Measurements from ENCODE around the gene RRP8. TPM values are rescaled to one million over a fixed set of nuclear protein-coding genes. Genes with fewer than 3 reads are reported as not detected.

Gene RRP8
- polyA plus RNA-seq, 1 donor, result 28.5 TPM

GRCh38 chr11:6633422-6634408 is 30.3 kb upstream of the RRP8 start:
- Histone ChIP-seq H3K4me1 (ENCODE audit: control insufficient read depth, insufficient read depth, low read length) (peaks cover 28% of the 10 kb centered on the region), H3K27ac (ENCODE audit: low read length) (no peak overlapping the region), H3K4me3 (ENCODE audit: low read length) (no peak overlapping the region), H3K36me3 (ENCODE audit: control insufficient read depth, insufficient read depth, low read length) (peaks cover 33% of the 10 kb centered on the region), H3K9me3 (ENCODE audit: control insufficient read depth, low read depth, low read length) (peaks cover 12% of the 10 kb centered on the region), H3K27me3 (ENCODE audit: control insufficient read depth, insufficient read depth, low read length) (no peaks in the 10 kb centered on the region)
- DNase-seq, result no peak
- WGBS (ENCODE audit: insufficient coverage, low lambda C conversion rate), result no CpG with 5 or more reads among the region's 16 CpGs

- H3K4me3 ChIP-seq (ENCODE audit: low read length), result no peak overlapping the region
- no peak overlapping the region for H3K27ac ChIP-seq (ENCODE audit: low read length)
- peaks cover 37% of the 10 kb centered on the region for H3K36me3 ChIP-seq (ENCODE audit: control insufficient read depth, insufficient read depth, low read length)
- H3K4me1 ChIP-seq (ENCODE audit: control insufficient read depth, insufficient read depth, low read length), result peaks cover 28% of the 10 kb centered on the region
- peaks cover 12% of the 10 kb centered on the region for H3K9me3 ChIP-seq (ENCODE audit: control insufficient read depth, low read depth, low read length)
- no CpG with 5 or more reads among the region's 29 CpGs for WGBS (ENCODE audit: insufficient coverage, low lambda C conversion rate)
- H3K27me3 ChIP-seq (ENCODE audit: control insufficient read depth, insufficient read depth, low read length), result no peaks in the 10 kb centered on the region
- no peak for DNase-seq
Observed at GRCh38 chr11:6632116-6633073, 29.0 kb upstream of the RRP8 start.

- H3K27ac ChIP-seq (ENCODE audit: low read length), result no peak overlapping the region
Observed at GRCh38 chr11:6631361-6631890, 28.0 kb upstream of the RRP8 start.

GRCh38 chr11:6630632-6631291 is 27.3 kb upstream of the RRP8 start:
- no CpG with 5 or more reads among the region's 28 CpGs for WGBS (ENCODE audit: insufficient coverage, low lambda C conversion rate)
- Histone ChIP-seq H3K4me3 (ENCODE audit: low read length) (peak overlapping the region; percentile 27), H3K27me3 (ENCODE audit: control insufficient read depth, insufficient read depth, low read length) (no peaks in the 10 kb centered on the region), H3K36me3 (ENCODE audit: control insufficient read depth, insufficient read depth, low read length) (peaks cover 52% of the 10 kb centered on the region), H3K27ac (ENCODE audit: low read length) (no peak overlapping the region), H3K4me1 (ENCODE audit: control insufficient read depth, insufficient read depth, low read length) (peaks cover 27% of the 10 kb centered on the region), H3K9me3 (ENCODE audit: control insufficient read depth, low read depth, low read length) (peaks cover 12% of the 10 kb centered on the region)
- DNase-seq, result no peak

More at GRCh38 chr11:6631361-6631890, 28.0 kb upstream of the RRP8 start:
- H3K36me3 ChIP-seq (ENCODE audit: control insufficient read depth, insufficient read depth, low read length), result peaks cover 46% of the 10 kb centered on the region
- peak in 1 of 2 donors; percentile 65 for DNase-seq
- H3K27me3 ChIP-seq (ENCODE audit: control insufficient read depth, insufficient read depth, low read length), result no peaks in the 10 kb centered on the region
- WGBS (ENCODE audit: insufficient coverage, low lambda C conversion rate), result no CpG with 5 or more reads among the region's 11 CpGs
- H3K4me1 ChIP-seq (ENCODE audit: control insufficient read depth, insufficient read depth, low read length), result peaks cover 28% of the 10 kb centered on the region
- no peak overlapping the region for H3K4me3 ChIP-seq (ENCODE audit: low read length)
- peaks cover 12% of the 10 kb centered on the region for H3K9me3 ChIP-seq (ENCODE audit: control insufficient read depth, low read depth, low read length)

GRCh38 chr11:6629892-6630631 is 26.6 kb upstream of the RRP8 start:
- H3K27ac ChIP-seq (ENCODE audit: low read length), result no peak overlapping the region
- H3K36me3 ChIP-seq (ENCODE audit: control insufficient read depth, insufficient read depth, low read length), result peaks cover 59% of the 10 kb centered on the region
- peak overlapping the region; percentile 10 for H3K4me3 ChIP-seq (ENCODE audit: low read length)
- peaks cover 12% of the 10 kb centered on the region for H3K9me3 ChIP-seq (ENCODE audit: control insufficient read depth, low read depth, low read length)
- H3K4me1 ChIP-seq (ENCODE audit: control insufficient read depth, insufficient read depth, low read length), result peaks cover 28% of the 10 kb centered on the region
- no peaks in the 10 kb centered on the region for H3K27me3 ChIP-seq (ENCODE audit: control insufficient read depth, insufficient read depth, low read length)
- DNase-seq, result peak; percentile 76 to 86
- no CpG with 5 or more reads among the region's 102 CpGs for WGBS (ENCODE audit: insufficient coverage, low lambda C conversion rate)

GRCh38 chr11:6629573-6629891 is 26.1 kb upstream of the RRP8 start:
- no CpG with 5 or more reads among the region's 24 CpGs for WGBS (ENCODE audit: insufficient coverage, low lambda C conversion rate)
- H3K9me3 ChIP-seq (ENCODE audit: control insufficient read depth, low read depth, low read length), result peaks cover 12% of the 10 kb centered on the region
- H3K4me3 ChIP-seq (ENCODE audit: low read length), result no peak overlapping the region
- no peak for DNase-seq
- H3K4me1 ChIP-seq (ENCODE audit: control insufficient read depth, insufficient read depth, low read length), result peaks cover 30% of the 10 kb centered on the region
- no peaks in the 10 kb centered on the region for H3K27me3 ChIP-seq (ENCODE audit: control insufficient read depth, insufficient read depth, low read length)
- peaks cover 64% of the 10 kb centered on the region for H3K36me3 ChIP-seq (ENCODE audit: control insufficient read depth, insufficient read depth, low read length)
- H3K27ac ChIP-seq (ENCODE audit: low read length), result no peak overlapping the region

GRCh38 chr11:6628526-6628925 is 25.1 kb upstream of the RRP8 start:
- Histone ChIP-seq H3K36me3 (ENCODE audit: control insufficient read depth, insufficient read depth, low read length) (peaks cover 69% of the 10 kb centered on the region), H3K9me3 (ENCODE audit: control insufficient read depth, low read depth, low read length) (peaks cover 12% of the 10 kb centered on the region)
- WGBS (ENCODE audit: insufficient coverage, low lambda C conversion rate), result no CpG with 5 or more reads among the region's 4 CpGs

GRCh38 chr11:6627762-6628241 is 24.4 kb upstream of the RRP8 start:
- Histone ChIP-seq H3K36me3 (ENCODE audit: control insufficient read depth, insufficient read depth, low read length) (peaks cover 71% of the 10 kb centered on the region), H3K4me1 (ENCODE audit: control insufficient read depth, insufficient read depth, low read length) (peaks cover 30% of the 10 kb centered on the region), H3K27me3 (ENCODE audit: control insufficient read depth, insufficient read depth, low read length) (no peaks in the 10 kb centered on the region), H3K9me3 (ENCODE audit: control insufficient read depth, low read depth, low read length) (peaks cover 12% of the 10 kb centered on the region), H3K27ac (ENCODE audit: low read length) (no peak overlapping the region), H3K4me3 (ENCODE audit: low read length) (no peak overlapping the region)
- no peak for DNase-seq
- 60% methylated on average over 1 of the region's 2 CpGs for WGBS (ENCODE audit: insufficient coverage, low lambda C conversion rate)

More at GRCh38 chr11:6628526-6628925, 25.1 kb upstream of the RRP8 start:
- Histone ChIP-seq H3K4me3 (ENCODE audit: low read length) (no peak overlapping the region), H3K27me3 (ENCODE audit: control insufficient read depth, insufficient read depth, low read length) (no peaks in the 10 kb centered on the region), H3K4me1 (ENCODE audit: control insufficient read depth, insufficient read depth, low read length) (peaks cover 30% of the 10 kb centered on the region), H3K27ac (ENCODE audit: low read length) (no peak overlapping the region)
- no peak for DNase-seq

GRCh38 chr11:6626971-6627761 is 23.8 kb upstream of the RRP8 start:
- Histone ChIP-seq H3K4me1 (ENCODE audit: control insufficient read depth, insufficient read depth, low read length) (peaks cover 30% of the 10 kb centered on the region), H3K9me3 (ENCODE audit: control insufficient read depth, low read depth, low read length) (peaks cover 12% of the 10 kb centered on the region), H3K27ac (ENCODE audit: low read length) (no peak overlapping the region), H3K4me3 (ENCODE audit: low read length) (no peak overlapping the region), H3K36me3 (ENCODE audit: control insufficient read depth, insufficient read depth, low read length) (peaks cover 65% of the 10 kb centered on the region), H3K27me3 (ENCODE audit: control insufficient read depth, insufficient read depth, low read length) (no peaks in the 10 kb centered on the region)
- no peak for DNase-seq
- WGBS (ENCODE audit: insufficient coverage, low lambda C conversion rate), result no CpG with 5 or more reads among the region's 19 CpGs

All from large intestine (tissue), 3 donors.